Measurements from ENCODE around the gene ELF5.

The ELF5 gene

DNA sequence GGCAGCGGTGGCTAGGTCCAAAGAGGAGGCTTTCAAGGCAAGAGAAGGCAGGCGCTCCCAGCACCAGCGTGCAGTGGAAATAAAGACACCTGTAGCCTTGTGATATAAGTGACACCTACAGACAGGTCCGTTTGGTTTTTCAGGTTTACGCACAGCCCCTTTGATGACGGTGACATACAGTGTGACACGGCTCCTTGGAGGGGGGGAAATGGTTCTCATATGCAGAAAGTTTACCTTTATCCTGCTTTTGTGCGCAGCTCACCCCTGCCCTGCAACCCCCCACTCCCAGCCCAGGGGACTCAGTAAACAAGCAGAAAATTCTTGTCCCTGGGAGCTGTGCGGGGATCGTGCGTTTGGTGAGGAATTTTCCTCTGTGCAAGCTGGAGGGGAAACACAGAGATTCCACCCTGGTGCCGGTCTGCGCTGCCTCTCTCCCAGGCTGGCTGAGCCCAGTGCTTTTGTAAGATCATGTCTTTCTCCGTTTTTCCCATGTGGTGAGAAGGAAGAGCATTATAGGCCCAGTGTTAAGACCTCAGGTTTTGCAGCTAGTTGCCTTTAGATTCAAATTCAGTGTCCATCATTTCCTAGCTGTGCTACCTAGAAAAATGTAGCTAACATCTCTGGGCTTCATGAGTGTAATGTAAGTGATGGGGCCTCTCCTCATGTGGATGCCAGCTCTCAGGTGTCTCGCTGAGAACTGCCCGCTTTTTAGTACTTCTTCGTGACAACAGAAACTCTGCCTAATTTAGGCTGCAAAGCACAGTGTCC is at the start of gene ELF5:
ELF5 (minus strand) TSS at position 113 of the 768 bp plus-strand sequence. CDS start 8,045 bp downstream, outside the sequence.
- no peak for DNase-seq

DNA sequence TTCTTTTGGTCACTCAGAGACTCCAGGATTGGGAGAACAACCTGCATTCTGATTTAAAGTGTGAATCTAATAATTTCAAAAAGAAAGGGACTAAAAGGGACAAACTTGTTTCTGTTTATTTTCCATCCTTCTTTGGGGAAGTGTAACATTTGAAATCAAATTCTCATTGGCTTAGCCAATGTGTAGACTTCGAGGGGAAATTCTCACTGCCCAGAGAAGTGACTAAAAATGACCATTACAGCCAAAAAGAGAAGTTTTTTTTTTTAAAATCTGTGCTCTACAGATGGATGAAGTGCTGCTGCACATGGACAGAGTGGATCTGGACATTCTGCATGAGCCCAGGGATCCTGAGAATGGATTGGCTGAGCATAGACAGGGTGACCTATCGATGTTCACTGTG is 49.4 kb upstream of the ELF5 start:
- DNase-seq: no peak

DNA sequence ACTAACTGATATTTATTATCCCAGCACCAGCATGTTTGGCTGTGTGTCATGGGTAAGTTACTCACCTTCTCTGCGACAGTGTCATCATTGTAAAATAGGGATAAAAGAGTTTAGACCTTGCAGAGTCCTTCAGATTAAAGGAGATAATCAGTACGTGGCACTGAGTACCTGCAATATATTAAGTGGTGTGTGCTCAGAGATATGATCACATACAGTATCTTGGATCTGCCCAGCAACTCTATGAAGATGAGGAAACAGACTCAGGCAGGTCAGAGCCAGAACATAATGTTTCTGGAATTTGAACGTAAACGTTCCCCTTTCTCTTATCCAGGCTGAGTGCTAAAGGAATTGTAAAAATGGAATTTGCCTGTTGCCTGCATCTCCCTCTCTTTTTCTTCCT is 46.9 kb upstream of the ELF5 start:
- DNase-seq: no peak

DNA sequence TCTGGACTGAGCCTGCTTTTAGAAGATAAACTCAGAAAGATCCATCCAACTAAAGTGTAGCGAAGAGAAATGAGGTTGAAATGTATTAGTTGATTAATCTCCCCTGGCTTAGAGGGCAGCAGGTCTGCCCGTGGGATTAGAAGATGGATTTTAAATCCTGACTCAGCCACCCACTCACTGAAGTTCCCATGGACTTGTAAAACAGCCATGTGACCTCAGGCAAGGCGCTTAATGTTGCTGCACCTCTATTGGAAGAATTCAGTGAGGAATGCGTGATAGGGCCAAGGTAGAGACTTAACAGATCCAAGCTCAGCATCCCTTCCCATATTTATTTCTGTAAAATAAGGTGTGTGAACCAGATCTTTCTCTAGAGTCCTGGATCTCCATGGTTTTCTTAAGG is 45.1 kb upstream of the ELF5 start:
- no peak for DNase-seq

DNA sequence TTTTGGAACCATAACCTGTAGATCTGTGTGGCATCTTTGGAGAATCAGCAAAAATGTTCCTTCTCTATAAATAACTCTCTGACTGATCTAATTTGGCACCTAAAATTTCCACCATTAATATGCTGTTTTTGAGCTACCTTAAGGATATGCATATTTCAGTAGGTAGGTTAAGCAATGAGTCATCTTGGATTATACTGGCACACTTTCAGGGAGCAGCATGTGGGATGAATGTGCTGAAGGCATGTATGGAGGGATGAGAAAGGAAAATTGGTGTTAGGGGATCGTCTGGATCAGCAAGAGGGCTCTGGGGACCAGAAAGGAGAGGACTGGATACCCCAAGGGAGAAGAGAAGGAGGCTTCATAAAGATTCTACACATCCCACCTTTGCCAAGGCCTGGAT is 44.6 kb upstream of the ELF5 start:
- DNase-seq: no peak

DNA sequence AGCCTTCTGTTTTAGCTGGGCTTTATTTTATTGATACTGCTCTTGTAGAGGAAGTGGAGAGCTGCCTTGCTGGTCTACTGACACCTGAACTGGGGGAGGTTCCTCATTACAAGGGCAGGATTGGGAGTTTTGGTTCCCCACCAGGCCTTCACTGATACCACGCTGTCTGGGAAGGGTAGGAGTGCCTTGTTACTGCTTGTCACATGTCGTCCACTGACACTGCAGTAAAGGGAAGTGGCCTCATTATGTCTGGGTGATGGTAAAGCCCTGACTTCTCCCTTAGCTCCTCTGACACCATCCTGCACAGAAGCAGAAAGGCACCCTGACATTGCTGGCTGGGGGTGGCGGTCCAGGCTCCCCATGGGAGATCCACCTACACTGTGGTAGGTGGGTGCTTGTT is 38.7 kb upstream of the ELF5 start:
- no peak for DNase-seq

DNA sequence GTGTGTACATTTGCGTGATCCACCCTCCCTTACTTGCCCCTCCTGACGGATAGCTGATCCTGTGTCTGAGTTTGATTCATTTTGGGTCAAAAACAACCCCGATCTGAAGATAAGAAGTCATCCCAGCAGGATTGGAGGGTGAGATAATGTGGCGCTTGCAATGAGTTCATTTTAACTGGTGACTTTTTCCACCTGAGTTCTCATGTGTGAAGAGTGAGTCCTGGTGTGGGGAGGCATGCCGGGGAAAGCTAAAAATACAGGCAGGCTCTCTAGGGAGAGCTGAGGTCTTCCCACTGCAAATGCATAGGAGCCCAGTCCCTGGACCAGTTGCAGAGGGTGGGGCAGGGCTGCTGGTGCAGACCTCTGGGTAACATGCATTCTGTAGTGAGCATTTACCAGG is 35.7 kb upstream of the ELF5 start:
- no peak for DNase-seq

DNA sequence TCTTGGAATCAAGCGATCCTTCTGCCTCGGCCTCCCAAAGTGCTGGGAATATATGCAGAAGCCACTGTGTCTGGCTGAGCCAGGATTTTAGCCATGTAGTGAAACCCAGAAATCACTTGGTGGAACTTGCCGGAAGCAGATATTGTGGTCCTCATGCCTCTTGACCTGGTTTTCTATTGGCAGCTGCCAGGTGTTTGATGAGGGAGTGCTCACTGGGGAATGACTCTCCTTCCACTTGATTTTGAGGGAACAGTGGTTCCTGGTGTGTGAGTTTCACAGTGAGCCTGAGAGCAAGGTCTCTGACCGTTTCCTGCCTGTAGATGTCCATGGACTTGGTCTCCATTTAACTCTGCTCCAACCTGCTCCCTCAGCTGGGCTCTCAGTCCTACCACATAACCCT is 34.7 kb upstream of the ELF5 start:
- no peak for DNase-seq

DNA sequence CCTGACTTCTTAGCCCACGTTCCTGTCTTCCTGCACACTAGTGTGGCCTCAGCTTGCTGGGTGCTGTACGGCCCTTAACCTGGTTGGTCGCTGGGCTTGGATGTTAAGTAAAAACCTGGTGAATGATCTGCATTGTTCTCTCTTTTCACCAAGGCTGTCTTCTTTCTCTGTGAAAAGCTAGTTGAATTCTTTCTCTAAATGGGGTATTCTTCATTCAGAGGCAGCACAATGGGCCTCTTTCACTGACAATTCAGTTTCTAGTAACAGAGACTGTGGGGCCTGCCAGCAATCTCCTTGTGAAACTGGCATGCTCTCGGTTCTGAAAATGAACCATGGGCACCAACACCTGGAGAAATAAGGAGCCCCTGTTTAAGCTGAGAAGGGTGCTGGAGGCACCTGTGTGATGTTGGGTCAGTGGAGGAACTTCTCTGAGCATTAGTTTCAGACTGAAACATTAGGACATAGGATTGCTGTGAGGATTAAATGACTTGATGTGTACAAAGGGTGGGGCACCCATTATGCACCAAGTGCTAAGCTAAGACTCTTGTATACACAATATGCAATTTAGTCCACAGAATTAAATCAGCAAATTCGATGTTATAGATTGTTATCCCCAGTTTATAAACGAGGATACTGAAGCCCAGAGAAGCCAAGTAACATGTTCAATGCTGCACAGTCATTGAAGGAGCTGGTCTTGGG is 33.1 kb upstream of the ELF5 start:
- DNase-seq: no peak

DNA sequence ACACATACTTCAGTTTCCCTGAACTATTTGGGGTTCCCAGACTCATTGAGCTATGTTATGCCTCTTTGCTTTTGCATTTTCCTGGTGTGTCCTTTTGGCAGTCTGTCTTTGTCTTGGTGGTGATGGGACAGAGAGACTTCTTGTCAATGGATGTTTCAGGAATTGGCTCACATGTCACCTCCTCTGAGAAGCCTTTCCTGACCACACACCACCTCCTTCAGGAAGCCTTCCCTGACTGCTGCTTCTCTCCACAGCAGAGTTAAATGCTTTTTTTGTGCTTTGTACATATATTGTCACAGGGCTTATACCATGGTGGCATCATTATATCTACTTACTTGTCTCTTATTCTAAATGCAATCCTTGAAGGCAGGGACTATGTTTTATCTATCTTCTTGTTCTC is 28.5 kb upstream of the ELF5 start:
- DNase-seq: no peak

DNA sequence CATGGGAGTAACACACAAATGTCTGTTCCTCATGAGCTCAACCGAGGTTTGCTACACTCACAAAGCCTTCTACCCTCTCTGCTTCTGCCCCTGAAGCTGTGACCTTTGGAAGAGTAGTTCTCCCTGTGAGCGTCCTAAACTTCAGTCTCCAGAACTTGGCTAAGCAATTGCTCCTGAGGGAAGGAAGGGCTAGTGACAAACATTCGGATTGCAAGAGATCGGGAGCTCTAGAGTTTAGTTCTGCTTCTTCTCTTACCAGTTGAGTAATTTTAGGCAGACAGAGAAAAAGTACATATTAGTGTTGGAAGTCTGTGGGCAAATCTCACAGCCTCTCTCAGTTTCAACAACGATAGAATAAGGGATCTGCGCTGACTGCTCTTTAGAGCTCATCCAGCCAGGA is 27.3 kb upstream of the ELF5 start:
- no peak for DNase-seq

DNA sequence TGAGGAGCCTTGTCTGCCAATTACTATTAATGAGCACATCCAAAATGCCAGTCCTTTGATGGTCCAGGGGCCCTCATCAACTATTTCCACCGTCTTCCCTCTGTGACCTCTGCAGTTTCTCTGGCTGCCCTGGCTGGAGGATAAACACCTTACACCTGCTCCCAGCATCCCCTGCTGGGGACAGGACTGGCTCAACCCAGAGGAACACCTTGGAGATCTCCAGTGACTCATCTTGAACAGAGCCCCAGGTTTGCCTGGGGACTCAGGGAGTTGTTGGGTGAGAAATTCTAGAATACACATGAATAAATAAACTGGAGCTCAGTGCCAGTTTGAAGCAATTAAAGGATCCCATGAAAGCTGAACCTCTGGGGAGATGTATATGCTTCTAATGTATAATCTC is 24.0 kb upstream of the ELF5 start:
- no peak for DNase-seq

DNA sequence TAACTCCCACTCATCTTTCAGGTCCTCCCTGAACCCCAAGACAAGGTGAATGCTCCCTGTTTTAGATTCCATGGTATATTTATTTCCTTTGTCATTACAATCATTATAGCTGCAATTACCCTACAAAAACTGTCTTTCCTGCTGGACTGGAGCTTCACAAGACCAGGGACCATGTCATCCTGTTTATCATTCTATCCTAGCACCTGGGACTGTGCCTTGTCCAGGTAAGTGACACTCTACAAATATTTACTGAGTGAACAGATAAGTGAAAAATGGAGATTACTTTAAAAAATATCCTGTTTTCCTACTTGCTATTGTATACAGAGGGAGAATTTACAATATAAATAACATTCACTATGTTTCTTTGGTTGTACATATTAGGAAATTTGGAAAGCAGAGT is 22.5 kb upstream of the ELF5 start:
- DNase-seq: no peak

DNA sequence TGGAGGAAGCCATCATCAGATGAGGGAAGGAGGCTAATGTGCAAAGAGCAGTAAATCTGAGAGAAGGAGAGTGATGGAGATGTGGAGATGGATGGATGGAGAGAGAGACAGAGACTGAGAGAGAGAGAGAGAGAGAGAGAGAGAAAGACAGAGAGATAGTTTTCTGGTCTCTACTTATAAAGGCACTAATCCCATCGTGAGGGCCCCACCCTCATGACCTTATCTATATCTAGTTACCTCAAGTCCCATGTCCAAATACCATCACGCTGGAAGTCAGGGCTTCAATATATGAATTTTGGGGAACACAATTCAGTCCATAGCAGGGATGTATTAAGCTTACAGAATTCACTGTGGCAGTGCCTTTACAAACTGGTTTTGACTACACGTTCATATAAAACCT is 21.2 kb upstream of the ELF5 start:
- no peak for DNase-seq

DNA sequence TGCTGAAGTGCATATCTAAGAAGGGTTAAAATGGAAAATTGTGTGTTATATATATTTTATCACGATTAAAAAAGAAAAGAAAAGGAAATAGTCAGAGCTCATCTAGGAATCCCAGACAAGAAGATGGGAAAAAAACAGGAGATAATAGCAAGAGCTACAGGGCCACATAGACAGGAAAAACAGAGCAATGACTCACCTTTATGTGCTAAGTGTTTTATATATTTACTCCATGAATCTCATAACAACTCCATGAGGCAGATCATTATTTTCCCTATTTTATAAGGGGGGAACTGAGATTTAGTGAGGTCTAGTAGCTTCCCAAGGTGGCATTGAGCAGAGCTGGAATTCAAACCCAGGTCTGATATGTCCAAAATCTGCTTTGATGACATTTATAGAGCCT is 18.1 kb upstream of the ELF5 start:
- no peak for DNase-seq

DNA sequence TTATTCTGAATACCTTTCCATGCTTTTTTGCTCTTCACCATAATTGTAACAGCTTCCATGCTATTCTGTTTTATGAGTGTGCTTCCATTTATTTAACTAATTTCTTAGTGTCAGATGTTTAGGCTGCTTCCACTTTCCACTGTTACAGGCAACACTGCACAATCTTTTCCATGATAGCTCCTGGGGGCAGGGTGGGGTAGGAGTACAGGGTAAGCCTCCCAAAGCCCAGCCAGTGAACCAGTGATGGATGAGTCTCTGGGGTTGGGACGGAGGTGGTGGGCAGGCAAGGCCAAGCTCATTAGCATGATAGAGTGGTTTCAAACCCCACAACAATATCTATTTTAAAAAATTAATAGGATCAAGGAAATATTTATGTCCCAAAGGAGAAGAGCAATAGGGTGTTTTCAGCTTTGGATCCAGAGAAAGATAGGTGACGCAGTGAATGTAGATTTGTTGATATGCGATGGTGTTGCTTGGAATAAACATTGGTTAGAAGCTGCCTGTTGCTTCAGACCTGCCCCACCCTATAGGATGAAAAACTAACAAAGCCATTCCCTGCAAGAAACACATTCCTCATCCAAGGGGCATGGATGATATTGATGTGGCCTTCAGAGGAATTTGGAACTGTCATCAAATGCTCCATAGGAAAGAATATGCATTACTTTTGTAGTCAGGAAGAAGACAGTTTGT is 17.1 kb upstream of the ELF5 start:
- DNase-seq: no peak

DNA sequence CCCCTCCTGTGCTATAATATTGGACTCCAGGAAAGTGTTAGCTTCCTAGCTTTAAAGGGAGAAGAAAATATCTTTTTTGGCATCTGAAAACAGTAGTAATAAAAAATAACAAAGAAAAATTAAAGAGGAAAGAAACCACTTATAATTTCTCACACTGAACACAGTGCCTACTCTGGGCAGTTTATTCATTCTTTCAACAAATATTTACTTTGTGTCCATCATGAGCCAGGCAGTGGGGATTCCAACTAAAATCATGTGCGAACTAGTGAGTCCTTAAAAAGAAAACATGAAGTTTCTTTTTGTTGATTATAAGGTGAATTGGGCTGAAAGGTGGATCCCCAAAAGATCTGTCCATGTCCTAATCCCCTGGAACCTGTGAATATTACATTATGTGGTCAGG is 16.0 kb upstream of the ELF5 start:
- no peak for DNase-seq

DNA sequence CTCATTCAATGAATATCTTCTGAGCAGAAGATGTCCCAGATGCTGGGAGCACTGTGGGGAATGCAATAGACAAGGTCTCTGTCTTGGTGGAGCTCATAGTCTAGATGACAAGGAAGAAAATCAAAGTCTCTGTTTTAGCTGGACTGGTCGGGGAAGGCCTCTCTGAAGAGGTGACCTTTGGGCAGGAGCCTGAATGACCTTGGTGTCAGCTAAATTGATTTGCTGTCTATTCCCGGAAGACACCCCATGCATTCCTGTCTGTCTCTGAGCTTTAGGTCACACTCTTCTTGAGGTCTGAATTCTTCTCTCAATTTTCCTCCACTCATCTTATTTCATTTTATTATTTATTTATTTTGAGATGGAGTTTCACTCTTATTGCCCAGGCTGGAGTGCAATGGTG is 14.5 kb upstream of the ELF5 start:
- no peak for DNase-seq

DNA sequence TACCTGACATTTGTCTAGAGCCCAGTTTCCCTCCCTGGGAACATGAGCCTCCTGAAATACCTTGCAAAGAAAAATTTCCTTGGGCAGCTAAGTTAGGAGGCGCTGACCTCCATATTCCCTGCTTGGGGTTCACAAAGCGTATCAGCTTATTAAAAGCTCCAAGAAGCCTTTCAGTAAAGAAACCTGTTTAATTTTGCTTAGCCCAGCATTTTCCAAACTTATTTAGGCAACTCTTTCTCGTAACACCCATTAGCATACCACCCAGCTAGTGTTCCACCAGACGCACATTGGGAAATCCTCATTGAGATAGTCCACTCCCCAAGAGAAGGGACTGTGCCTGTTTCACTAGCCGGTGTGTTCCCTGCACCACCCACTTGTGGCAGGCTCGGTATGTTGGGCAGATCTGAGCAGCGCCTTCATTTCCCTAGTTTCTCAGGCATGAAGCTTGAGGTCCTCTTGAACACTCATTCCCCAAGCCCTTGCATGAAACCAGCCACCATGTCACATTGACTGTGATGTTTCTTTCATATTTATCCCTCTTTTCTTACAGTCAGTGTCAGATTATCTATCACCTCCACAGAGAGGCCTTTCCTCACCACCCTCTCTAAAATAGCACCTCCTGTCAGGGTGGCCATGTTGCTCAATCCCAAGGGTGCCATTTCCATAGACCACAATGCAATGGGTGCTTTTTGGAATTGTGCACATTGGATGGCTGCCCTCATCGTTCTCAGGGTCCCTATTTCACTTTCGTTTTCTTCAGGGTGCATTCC is 12.5 kb upstream of the ELF5 start:
- DNase-seq: no peak

DNA sequence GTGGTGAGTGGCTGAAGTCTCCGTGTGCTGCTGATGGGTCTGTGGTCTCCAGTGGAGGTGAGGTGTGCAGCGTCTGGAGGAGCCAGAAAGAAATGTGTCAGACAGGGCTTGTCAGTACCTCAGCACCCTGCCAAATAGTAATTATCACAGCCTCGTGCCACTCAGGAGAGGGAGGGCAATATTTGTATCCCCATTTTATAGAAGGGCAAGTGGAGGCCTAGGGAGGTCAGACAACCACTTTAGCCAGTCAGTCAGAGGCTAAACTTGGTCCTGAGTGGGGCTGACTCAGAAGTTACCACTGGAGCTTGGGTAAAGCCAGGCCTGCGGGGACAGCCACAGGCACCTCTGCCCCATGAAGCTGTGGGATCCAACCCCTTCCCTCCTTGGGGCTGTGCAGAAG is 11.5 kb upstream of the ELF5 start:
- DNase-seq: no peak

DNA sequence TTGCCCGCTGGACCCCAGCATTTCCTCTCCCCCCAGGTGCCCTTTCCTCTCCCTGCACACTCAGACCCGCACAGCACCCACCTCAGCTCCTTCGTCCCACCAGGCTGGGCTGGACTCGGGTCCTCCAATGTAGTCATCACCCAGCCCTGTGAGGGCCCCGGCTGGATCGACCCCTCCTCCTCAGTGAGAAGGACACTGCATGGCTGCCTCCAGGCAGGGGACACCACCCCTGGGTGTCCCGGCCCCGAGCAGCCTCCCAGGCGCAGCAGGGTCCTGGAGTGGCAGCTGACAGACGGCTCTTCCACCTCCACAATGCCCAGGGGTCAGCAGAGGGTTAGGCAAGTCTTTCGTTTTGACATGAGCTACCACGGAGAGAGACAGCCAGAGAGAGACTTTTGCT is 11.1 kb upstream of the ELF5 start:
- DNase-seq: no peak

DNA sequence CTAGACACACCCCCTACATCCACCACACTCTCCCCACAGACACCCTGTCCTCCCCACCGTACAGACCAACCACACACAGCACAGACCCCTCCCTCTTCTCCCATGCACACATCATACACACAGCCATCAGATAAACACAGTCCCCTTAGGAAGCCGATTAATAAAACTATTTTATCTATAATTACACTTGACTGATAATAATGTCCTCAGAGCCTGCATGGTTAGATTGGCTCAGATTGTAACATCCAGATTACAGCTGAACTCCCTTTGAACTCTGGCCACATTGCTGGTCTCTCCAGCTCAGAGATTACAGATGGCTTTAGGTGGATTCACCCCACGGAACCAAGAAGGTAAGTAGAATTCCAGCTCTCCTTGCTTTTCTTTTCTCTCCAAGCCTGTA is 9.5 kb upstream of the ELF5 start:
- DNase-seq: no peak

DNA sequence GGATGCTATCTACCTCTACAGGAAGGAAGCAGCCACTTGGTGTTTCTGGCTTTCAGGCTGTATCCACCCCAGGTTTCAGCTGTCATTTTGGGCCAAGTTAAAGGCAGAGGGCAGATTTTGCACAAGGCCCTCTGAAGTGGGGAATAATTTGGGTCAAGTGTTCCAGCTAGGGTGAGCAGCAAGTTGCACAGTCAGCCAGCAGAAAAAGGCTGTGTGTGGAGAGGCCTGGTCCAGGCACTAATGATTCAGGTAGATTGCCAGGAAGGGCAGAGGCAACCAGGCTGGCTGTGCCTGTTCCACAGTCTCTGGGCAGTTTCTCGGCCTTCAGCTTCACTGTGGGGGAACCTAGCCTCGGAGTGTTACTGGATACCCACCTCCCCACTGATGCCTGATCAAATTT is 8.6 kb upstream of the ELF5 start:
- no peak for DNase-seq
